ENCODE data around the gene TOM1L2.

The TOM1L2 gene

GRCh38 chr17:17795296-17795695 is 176.9 kb downstream of the TOM1L2 start:
- H3K27ac ChIP-seq: no peak overlapping the region
- no peak overlapping the region for H2AFZ ChIP-seq (ENCODE audit: low read depth)
- H3K9ac ChIP-seq: no peak overlapping the region
- H3K4me2 ChIP-seq: no peak overlapping the region
- H3K4me3 ChIP-seq (IDR thresholded peaks at IDR 0.05; ENCODE audit: insufficient read depth, low read depth, low read length): no peak overlapping the region
- H3K79me2 ChIP-seq (ENCODE audit: insufficient read depth, low read depth): no peaks in the 10 kb centered on the region
- H3K27me3 ChIP-seq (ENCODE audit: insufficient read depth, low read depth): no peaks in the 10 kb centered on the region
- TF ChIP-seq, protein P1, sequence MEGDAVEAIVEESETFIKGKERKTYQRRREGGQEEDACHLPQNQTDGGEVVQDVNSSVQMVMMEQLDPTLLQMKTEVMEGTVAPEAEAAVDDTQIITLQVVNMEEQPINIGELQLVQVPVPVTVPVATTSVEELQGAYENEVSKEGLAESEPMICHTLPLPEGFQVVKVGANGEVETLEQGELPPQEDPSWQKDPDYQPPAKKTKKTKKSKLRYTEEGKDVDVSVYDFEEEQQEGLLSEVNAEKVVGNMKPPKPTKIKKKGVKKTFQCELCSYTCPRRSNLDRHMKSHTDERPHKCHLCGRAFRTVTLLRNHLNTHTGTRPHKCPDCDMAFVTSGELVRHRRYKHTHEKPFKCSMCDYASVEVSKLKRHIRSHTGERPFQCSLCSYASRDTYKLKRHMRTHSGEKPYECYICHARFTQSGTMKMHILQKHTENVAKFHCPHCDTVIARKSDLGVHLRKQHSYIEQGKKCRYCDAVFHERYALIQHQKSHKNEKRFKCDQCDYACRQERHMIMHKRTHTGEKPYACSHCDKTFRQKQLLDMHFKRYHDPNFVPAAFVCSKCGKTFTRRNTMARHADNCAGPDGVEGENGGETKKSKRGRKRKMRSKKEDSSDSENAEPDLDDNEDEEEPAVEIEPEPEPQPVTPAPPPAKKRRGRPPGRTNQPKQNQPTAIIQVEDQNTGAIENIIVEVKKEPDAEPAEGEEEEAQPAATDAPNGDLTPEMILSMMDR (conservative IDR thresholded peaks at IDR 0.05; ENCODE audit: low read depth, low read length): no peak
- no peaks in the 10 kb centered on the region for H3K36me3 ChIP-seq (ENCODE audit: insufficient read depth)
- no peaks in the 10 kb centered on the region for H3K4me1 ChIP-seq (ENCODE audit: low read depth, poor library complexity, severe bottlenecking)
- H4K20me1 ChIP-seq (ENCODE audit: insufficient read depth): no peaks in the 10 kb centered on the region

DNA sequence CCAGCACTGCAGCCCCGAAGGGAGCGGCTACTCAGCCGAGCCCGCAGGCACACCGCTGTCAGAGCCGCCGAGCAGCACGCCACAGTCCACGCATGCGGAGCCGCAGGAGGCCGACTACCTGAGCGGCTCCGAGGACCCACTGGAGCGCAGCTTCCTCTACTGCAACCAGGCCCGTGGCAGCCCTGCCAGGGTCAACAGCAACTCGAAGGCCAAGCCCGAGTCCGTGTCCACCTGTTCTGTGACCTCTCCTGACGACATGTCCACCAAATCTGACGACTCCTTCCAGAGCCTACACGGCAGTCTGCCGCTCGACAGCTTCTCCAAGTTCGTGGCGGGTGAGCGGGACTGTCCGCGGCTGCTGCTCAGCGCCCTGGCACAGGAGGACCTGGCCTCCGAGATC is 177.8 kb downstream of the TOM1L2 start:
- Histone ChIP-seq H3K79me2 (ENCODE audit: insufficient read depth, low read depth) (no peaks in the 10 kb centered on the region), H3K27ac (no peak overlapping the region), H3K36me3 (ENCODE audit: insufficient read depth) (no peaks in the 10 kb centered on the region), H3K4me1 (ENCODE audit: low read depth, poor library complexity, severe bottlenecking) (peaks cover 4% of the 10 kb centered on the region), H3K4me3 (IDR thresholded peaks at IDR 0.05; ENCODE audit: insufficient read depth, low read depth, low read length) (no peak overlapping the region), H2AFZ (ENCODE audit: low read depth) (no peak overlapping the region), H4K20me1 (ENCODE audit: insufficient read depth) (no peaks in the 10 kb centered on the region), H3K4me2 (no peak overlapping the region), H3K27me3 (ENCODE audit: insufficient read depth, low read depth) (no peaks in the 10 kb centered on the region), H3K9ac (no peak overlapping the region)
- TF ChIP-seq, protein P1 (conservative IDR thresholded peaks at IDR 0.05; ENCODE audit: low read depth, low read length): no peak
